ENCODE results near the gene ANXA6.

ANXA6 gene

GRCh38 chr5:151126199-151126645 lies 31.4 kb downstream of the ANXA6 start:
- peak in 1 of 2 experiments; percentile 8 for DNase-seq

GRCh38 chr5:151125421-151125820 lies 32.2 kb downstream of the ANXA6 start:
- no peak for DNase-seq

- DNase-seq, result no peak
These were observed 33.5 kb downstream of the ANXA6 start for GRCh38 chr5:151123897-151124751.

GRCh38 chr5:151122828-151123227 lies 34.8 kb downstream of the ANXA6 start:
- DNase-seq, result no peak

DNA sequence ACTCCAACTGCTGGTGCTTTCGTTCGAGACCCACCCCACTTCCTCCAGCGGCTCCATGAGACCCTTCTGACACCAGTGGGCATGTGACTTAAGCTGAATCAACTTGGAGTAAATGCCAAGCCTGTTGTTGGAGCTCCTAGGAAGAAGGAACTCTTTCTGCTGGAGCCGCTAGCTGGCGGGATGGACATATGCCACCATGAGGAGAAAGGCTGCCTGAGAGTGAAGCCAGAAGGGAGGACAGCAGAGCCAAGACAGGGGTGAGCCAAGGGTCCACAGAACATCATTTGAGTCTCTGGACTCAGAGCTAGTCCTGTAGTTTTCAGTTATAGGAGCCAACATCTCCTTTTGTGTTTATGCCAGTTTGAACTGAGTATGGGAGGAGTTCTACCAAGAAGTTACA lies 35.9 kb downstream of the ANXA6 start:
- no peak for DNase-seq

GRCh38 chr5:151121095-151121494 lies 36.5 kb downstream of the ANXA6 start:
- DNase-seq, result no peak

GRCh38 chr5:151118913-151119575 lies 38.5 kb downstream of the ANXA6 start:
- DNase-seq, result no peak

- peak; percentile 5 to 47 for DNase-seq
These were observed 42.2 kb downstream of the ANXA6 start for GRCh38 chr5:151115272-151115905.

GRCh38 chr5:151113651-151114050 lies 43.9 kb downstream of the ANXA6 start:
- DNase-seq, result no peak

GRCh38 chr5:151110992-151111391 lies 46.6 kb downstream of the ANXA6 start:
- no peak for DNase-seq

DNA sequence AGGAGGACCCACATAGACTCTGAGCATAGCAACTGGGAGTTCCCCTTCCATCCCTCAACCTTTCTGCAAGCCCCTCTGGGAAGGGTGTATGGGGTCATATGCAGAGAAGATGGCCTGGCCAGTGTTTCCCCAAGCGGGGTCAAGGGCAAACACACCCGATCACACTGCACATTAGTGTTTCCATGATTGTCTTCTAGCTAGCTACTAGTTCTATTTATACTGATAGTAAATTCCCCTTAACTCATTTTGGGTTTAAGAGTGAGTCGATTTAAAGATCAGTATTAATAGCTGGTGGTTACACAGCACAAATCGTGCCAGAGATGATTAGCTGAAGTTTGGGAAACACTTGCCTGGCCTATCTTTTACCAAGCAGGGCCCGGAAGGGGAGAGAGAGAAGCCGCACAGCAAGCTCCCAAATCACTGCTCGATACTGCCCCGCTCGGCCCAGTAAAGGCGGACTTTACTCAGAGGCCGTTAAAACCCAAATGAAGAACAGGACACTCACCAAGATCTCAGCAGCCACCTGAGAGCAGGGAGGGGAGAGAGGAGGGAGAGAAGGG lies 47.4 kb downstream of the ANXA6 start:
- DNase-seq, result no peak

- DNase-seq, result no peak
These were observed 49.0 kb downstream of the ANXA6 start for GRCh38 chr5:151108566-151108965.

DNA sequence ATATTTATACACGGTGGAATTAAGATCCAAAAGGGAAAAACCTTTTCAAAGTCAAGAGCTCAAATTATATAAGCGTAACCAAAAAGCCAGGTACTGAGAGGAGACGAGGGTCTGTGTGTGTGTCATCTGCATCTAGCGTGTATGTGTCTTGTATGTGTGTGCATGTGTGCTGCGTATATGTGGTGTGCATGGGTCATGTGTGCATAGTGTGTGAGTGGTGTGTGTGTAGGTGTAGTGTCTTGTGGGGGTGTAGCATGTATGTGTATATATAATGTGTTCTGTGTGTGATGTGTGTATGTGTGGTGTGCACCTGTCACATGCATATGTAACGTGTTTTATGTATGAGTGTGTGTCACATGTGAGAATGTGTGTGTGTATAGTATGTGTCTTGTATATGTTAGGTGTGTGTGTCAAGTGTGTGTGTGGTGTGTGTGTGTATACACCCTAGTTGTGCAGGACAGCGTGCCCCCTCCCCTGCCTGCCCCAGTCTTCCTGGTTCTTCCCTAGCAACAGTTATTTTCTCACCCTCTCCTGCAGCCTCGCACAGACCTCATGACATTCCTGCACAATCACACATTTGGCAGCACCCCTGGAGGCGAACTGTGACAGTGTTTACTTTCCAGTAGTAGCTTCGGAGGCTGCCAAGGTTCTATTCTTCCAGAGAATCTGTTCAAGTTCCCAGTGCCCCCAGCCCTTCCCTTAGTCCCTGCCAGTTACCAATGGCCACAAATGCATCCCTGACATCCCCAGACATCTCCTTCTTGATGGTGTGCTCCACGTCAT lies 49.6 kb downstream of the ANXA6 start:
- DNase-seq, result no peak

DNA sequence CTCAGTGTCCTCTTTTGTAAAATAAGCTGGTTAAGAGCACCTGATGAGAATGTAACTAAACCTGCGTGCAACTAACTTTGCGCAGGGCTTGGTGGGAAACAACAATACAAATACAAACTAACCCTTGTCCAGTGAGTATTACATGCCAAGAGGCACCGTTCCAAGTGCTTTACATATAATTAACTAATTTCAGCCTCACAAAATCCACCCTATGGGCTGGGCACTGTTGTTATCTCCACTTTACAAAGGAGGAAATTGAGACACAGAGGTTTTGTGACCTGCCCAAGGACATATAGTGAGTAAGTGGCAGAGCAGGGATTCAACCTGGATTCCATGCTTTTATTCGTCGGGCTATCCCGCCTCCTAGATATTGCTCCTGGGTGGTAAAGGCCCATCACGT lies 50.5 kb downstream of the ANXA6 start:
- DNase-seq, result no peak

DNA sequence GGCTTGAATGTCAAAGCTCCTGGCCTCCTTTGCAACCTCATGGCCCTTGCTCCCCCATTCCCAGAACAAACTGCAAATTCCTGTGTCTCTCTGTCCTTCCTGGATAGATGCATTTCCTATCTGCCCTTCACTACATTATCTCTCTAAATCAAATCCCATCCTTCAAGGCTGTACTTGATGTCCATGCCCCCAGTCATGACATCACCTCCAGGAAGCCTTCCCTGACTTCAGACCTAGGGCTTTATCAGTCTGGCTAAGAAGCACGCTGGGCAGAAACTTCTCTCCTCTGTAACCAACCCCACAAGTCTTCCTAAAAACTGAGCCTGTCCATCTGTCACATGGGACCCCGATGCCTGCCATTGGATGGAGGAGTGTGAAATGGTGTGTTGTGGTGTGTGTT lies 51.1 kb downstream of the ANXA6 start:
- DNase-seq, result no peak

GRCh38 chr5:151106043-151106442 lies 51.5 kb downstream of the ANXA6 start:
- DNase-seq, result no peak

- DNase-seq, result no peak
These were observed 52.0 kb downstream of the ANXA6 start for GRCh38 chr5:151105561-151105960.

DNA sequence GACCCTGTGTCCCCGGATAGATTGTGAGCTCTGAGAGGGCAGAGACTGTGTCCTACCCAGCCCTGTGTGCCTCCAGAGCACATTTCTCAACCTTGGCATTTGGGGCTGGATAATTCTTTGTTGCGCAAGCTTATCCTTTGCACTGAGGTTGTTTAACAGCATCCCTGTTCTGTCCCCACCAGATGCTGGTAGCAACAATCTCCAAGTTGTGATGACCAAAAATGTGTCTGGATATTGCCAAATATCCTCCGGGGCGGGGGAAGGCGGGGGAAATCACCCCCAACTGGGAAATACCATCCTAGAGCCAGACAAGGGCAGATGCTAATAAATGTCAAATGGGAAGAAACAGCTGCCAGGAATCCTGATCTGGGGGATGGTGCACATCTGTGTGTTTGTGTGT lies 52.8 kb downstream of the ANXA6 start:
- DNase-seq, result no peak

GRCh38 chr5:151101746-151102145 lies 55.8 kb downstream of the ANXA6 start:
- DNase-seq, result no peak

DNA sequence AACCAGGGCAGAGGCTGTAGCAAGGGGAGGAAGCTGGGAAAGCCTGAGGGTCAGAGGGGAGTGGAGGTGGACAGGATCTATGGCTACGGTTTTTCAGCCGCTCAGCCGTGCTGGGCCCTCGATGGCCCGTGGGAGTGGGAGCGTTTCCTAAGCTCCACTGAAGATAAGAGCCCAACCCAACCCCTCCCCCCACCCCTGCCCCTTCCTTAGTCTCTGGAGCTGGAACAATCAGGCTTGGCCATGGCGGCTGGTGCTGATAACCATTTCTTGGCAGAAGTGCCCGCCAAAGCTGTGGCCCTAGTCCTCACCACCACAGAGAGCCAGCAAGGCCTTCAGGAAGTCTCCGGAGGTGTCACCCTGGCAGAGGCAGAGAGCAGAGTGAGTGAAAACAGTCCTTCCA lies 56.4 kb downstream of the ANXA6 start:
- DNase-seq, result no peak

GRCh38 chr5:151100681-151101080 lies 56.9 kb downstream of the ANXA6 start:
- DNase-seq, result no peak

GRCh38 chr5:151098768-151099121 lies 58.8 kb downstream of the ANXA6 start:
- no peak for DNase-seq

Data from NCI-H446 (cell line).